ENCODE data around the gene FDPS.

The FDPS gene

GRCh38 chr1:155297384-155297783 lies 11.3 kb upstream of the FDPS start:
- peaks cover 17% of the 10 kb centered on the region in 2 donors for H3K4me1 ChIP-seq (ENCODE audit: control insufficient read depth in 1 of 2, insufficient read depth in 2 of 2, low read length in 2 of 2)
- no peaks in the 10 kb centered on the region for H3K9me3 ChIP-seq (ENCODE audit: control insufficient read depth in 1 of 2, low read length in 2 of 2)
- no peak overlapping the region for H3K9ac ChIP-seq (ENCODE audit: low read depth in 1 of 2, low read length in 2 of 2)
- peaks cover 0 to 3% of the 10 kb centered on the region in 2 donors for H3K36me3 ChIP-seq (ENCODE audit: control insufficient read depth in 1 of 2, insufficient read depth in 2 of 2, low read length in 2 of 2)
- H3K27me3 ChIP-seq (ENCODE audit: control insufficient read depth in 1 of 2, insufficient read depth in 2 of 2, low read length in 2 of 2): peaks cover 0 to 7% of the 10 kb centered on the region in 2 donors
- H3K27ac ChIP-seq (ENCODE audit: low read depth, low read length): no peak overlapping the region
- no peak overlapping the region for H3K4me3 ChIP-seq (ENCODE audit: low read depth in 1 of 2, low read length in 2 of 2)

GRCh38 chr1:155300024-155300423 lies 8.6 kb upstream of the FDPS start:
- no peak overlapping the region for H3K27ac ChIP-seq (ENCODE audit: low read depth, low read length)
- peaks cover 0 to 7% of the 10 kb centered on the region in 2 donors for H3K27me3 ChIP-seq (ENCODE audit: control insufficient read depth in 1 of 2, insufficient read depth in 2 of 2, low read length in 2 of 2)
- peaks cover 21 to 23% of the 10 kb centered on the region in 2 donors for H3K4me1 ChIP-seq (ENCODE audit: control insufficient read depth in 1 of 2, insufficient read depth in 2 of 2, low read length in 2 of 2)
- H3K9me3 ChIP-seq (ENCODE audit: control insufficient read depth in 1 of 2, low read length in 2 of 2): no peaks in the 10 kb centered on the region
- H3K9ac ChIP-seq (ENCODE audit: low read depth in 1 of 2, low read length in 2 of 2): peak overlapping the region in 1 of 2 donors; percentile 18
- no peak overlapping the region for H3K4me3 ChIP-seq (ENCODE audit: low read depth in 1 of 2, low read length in 2 of 2)
- peaks cover 0 to 3% of the 10 kb centered on the region in 2 donors for H3K36me3 ChIP-seq (ENCODE audit: control insufficient read depth in 1 of 2, insufficient read depth in 2 of 2, low read length in 2 of 2)

GRCh38 chr1:155300553-155301329 lies 7.9 kb upstream of the FDPS start:
- H3K4me3 ChIP-seq (ENCODE audit: low read depth in 1 of 2, low read length in 2 of 2): peak overlapping the region in 1 of 2 donors; percentile 15
- H3K27me3 ChIP-seq (ENCODE audit: control insufficient read depth in 1 of 2, insufficient read depth in 2 of 2, low read length in 2 of 2): peaks cover 0 to 5% of the 10 kb centered on the region in 2 donors
- H3K9ac ChIP-seq (ENCODE audit: low read depth in 1 of 2, low read length in 2 of 2): peak overlapping the region in 1 of 2 donors; percentile 40
- no peaks in the 10 kb centered on the region for H3K36me3 ChIP-seq (ENCODE audit: control insufficient read depth in 1 of 2, insufficient read depth in 2 of 2, low read length in 2 of 2)
- H3K27ac ChIP-seq (ENCODE audit: low read depth, low read length): no peak overlapping the region
- H3K9me3 ChIP-seq (ENCODE audit: control insufficient read depth in 1 of 2, low read length in 2 of 2): no peaks in the 10 kb centered on the region
- peaks cover 22 to 23% of the 10 kb centered on the region in 2 donors for H3K4me1 ChIP-seq (ENCODE audit: control insufficient read depth in 1 of 2, insufficient read depth in 2 of 2, low read length in 2 of 2)

- Histone ChIP-seq H3K4me3 (ENCODE audit: low read depth in 1 of 2, low read length in 2 of 2) (peak within 1 kb of the TSS in 1 of 2 donors; percentile 15), H3K9ac (ENCODE audit: low read depth in 1 of 2, low read length in 2 of 2) (peak within 1 kb of the TSS in 1 of 2 donors; percentile 40), H3K9me3 (ENCODE audit: control insufficient read depth in 1 of 2, low read length in 2 of 2) (no peaks in the 10 kb centered on the region), H3K36me3 (ENCODE audit: control insufficient read depth in 1 of 2, insufficient read depth in 2 of 2, low read length in 2 of 2) (no peaks in the 10 kb centered on the region), H3K27me3 (ENCODE audit: control insufficient read depth in 1 of 2, insufficient read depth in 2 of 2, low read length in 2 of 2) (no peaks in the 10 kb centered on the region), H3K4me1 (ENCODE audit: control insufficient read depth in 1 of 2, insufficient read depth in 2 of 2, low read length in 2 of 2) (peaks cover 22 to 23% of the 10 kb centered on the region in 2 donors), H3K27ac (ENCODE audit: low read depth, low read length) (no peak within 1 kb of the TSS)
Measured at GRCh38 chr1:155301342-155301841, 7.3 kb upstream of the FDPS start, which contains the start of gene PKLR. TSS of gene PKLR (minus strand) at chr1:155301438. CDS start at chr1:155301395, 43 bp downstream.

- H3K4me1 ChIP-seq (ENCODE audit: control insufficient read depth in 1 of 2, insufficient read depth in 2 of 2, low read length in 2 of 2): peaks cover 25 to 26% of the 10 kb centered on the region in 2 donors
- no peak overlapping the region for H3K27ac ChIP-seq (ENCODE audit: low read depth, low read length)
- H3K9ac ChIP-seq (ENCODE audit: low read depth in 1 of 2, low read length in 2 of 2): no peak overlapping the region
- peak overlapping the region in 1 of 2 donors; percentile 40 for H3K4me3 ChIP-seq (ENCODE audit: low read depth in 1 of 2, low read length in 2 of 2)
- no peaks in the 10 kb centered on the region for H3K9me3 ChIP-seq (ENCODE audit: control insufficient read depth in 1 of 2, low read length in 2 of 2)
- H3K27me3 ChIP-seq (ENCODE audit: control insufficient read depth in 1 of 2, insufficient read depth in 2 of 2, low read length in 2 of 2): no peaks in the 10 kb centered on the region
- no peaks in the 10 kb centered on the region for H3K36me3 ChIP-seq (ENCODE audit: control insufficient read depth in 1 of 2, insufficient read depth in 2 of 2, low read length in 2 of 2)
Measured at GRCh38 chr1:155304558-155305063, 4.1 kb upstream of the FDPS start.

- Histone ChIP-seq H3K4me1 (ENCODE audit: control insufficient read depth in 1 of 2, insufficient read depth in 2 of 2, low read length in 2 of 2) (peaks cover 26 to 27% of the 10 kb centered on the region in 2 donors), H3K27me3 (ENCODE audit: control insufficient read depth in 1 of 2, insufficient read depth in 2 of 2, low read length in 2 of 2) (no peaks in the 10 kb centered on the region), H3K9me3 (ENCODE audit: control insufficient read depth in 1 of 2, low read length in 2 of 2) (no peaks in the 10 kb centered on the region), H3K27ac (ENCODE audit: low read depth, low read length) (no peak overlapping the region), H3K9ac (ENCODE audit: low read depth in 1 of 2, low read length in 2 of 2) (no peak overlapping the region), H3K36me3 (ENCODE audit: control insufficient read depth in 1 of 2, insufficient read depth in 2 of 2, low read length in 2 of 2) (peaks cover 0 to 4% of the 10 kb centered on the region in 2 donors), H3K4me3 (ENCODE audit: low read depth in 1 of 2, low read length in 2 of 2) (no peak overlapping the region)
Measured at GRCh38 chr1:155305881-155306391, 2.7 kb upstream of the FDPS start.

GRCh38 chr1:155307247-155307740 lies 1.4 kb upstream of the FDPS start:
- peaks cover 20 to 27% of the 10 kb centered on the region in 2 donors for H3K4me1 ChIP-seq (ENCODE audit: control insufficient read depth in 1 of 2, insufficient read depth in 2 of 2, low read length in 2 of 2)

GRCh38 chr1:155309423-155310021 lies 856 bp downstream of the FDPS start:
- Histone ChIP-seq H3K27ac (ENCODE audit: low read depth, low read length) (peak overlapping the region; percentile 85), H3K4me1 (ENCODE audit: control insufficient read depth in 1 of 2, insufficient read depth in 2 of 2, low read length in 2 of 2) (peaks cover 18 to 27% of the 10 kb centered on the region in 2 donors), H3K27me3 (ENCODE audit: control insufficient read depth in 1 of 2, insufficient read depth in 2 of 2, low read length in 2 of 2) (no peaks in the 10 kb centered on the region), H3K4me3 (ENCODE audit: low read depth in 1 of 2, low read length in 2 of 2) (peak overlapping the region; percentile 95), H3K9ac (ENCODE audit: low read depth in 1 of 2, low read length in 2 of 2) (peak overlapping the region; percentile 86 to 94), H3K9me3 (ENCODE audit: control insufficient read depth in 1 of 2, low read length in 2 of 2) (no peaks in the 10 kb centered on the region), H3K36me3 (ENCODE audit: control insufficient read depth in 1 of 2, insufficient read depth in 2 of 2, low read length in 2 of 2) (peaks cover 5 to 27% of the 10 kb centered on the region in 2 donors)

More at GRCh38 chr1:155307247-155307740, 1.4 kb upstream of the FDPS start:
- Histone ChIP-seq H3K4me3 (ENCODE audit: low read depth in 1 of 2, low read length in 2 of 2) (no peak overlapping the region), H3K27me3 (ENCODE audit: control insufficient read depth in 1 of 2, insufficient read depth in 2 of 2, low read length in 2 of 2) (no peaks in the 10 kb centered on the region), H3K27ac (ENCODE audit: low read depth, low read length) (no peak overlapping the region), H3K9me3 (ENCODE audit: control insufficient read depth in 1 of 2, low read length in 2 of 2) (no peaks in the 10 kb centered on the region), H3K9ac (ENCODE audit: low read depth in 1 of 2, low read length in 2 of 2) (no peak overlapping the region), H3K36me3 (ENCODE audit: control insufficient read depth in 1 of 2, insufficient read depth in 2 of 2, low read length in 2 of 2) (peaks cover 3 to 11% of the 10 kb centered on the region in 2 donors)

- H3K9me3 ChIP-seq (ENCODE audit: control insufficient read depth in 1 of 2, low read length in 2 of 2): no peaks in the 10 kb centered on the region
- no peak overlapping the region for H3K9ac ChIP-seq (ENCODE audit: low read depth in 1 of 2, low read length in 2 of 2)
- peaks cover 22 to 29% of the 10 kb centered on the region in 2 donors for H3K4me1 ChIP-seq (ENCODE audit: control insufficient read depth in 1 of 2, insufficient read depth in 2 of 2, low read length in 2 of 2)
- no peak overlapping the region for H3K4me3 ChIP-seq (ENCODE audit: low read depth in 1 of 2, low read length in 2 of 2)
- H3K36me3 ChIP-seq (ENCODE audit: control insufficient read depth in 1 of 2, insufficient read depth in 2 of 2, low read length in 2 of 2): peaks cover 5 to 38% of the 10 kb centered on the region in 2 donors
- H3K27ac ChIP-seq (ENCODE audit: low read depth, low read length): no peak overlapping the region
- H3K27me3 ChIP-seq (ENCODE audit: control insufficient read depth in 1 of 2, insufficient read depth in 2 of 2, low read length in 2 of 2): no peaks in the 10 kb centered on the region
Measured at GRCh38 chr1:155313261-155313660, 4.6 kb downstream of the FDPS start.
